HepG2 (cell line): ENCODE data around the gene SLC23A2. TPM values are rescaled to one million over a fixed set of nuclear protein-coding genes. Genes with fewer than 3 reads are reported as not detected.
"Not testable (repeated sequence)": the region's sequence is repeated elsewhere in the genome, so short reads cannot be mapped to it uniquely, and the experiment has no call there.

Experiments
- ASH2L ChIP-seq: fragments of 300-600, 200-600 bp; sonication (generic); IDR thresholded peaks from 2 replicates; pipeline ENCODE4 v1.7.0; 2017; ENCODE audit warnings: low read depth, mild to moderate bottlenecking, moderate library complexity, mixed read lengths, low read length; ENCODE audit not compliant: insufficient read length
- CEBPB ChIP-seq: IDR thresholded peaks from 2 replicates; pipeline ENCODE4 v1.6.1; 2011; ENCODE audit warnings: low read depth, low read length, improper control_type of control experiment, borderline replicate concordance
- CREM ChIP-seq, 2 experiments: sonication (generic) in 1 of 2; formaldehyde crosslinking in 1 of 2; IDR thresholded peaks; 2 replicates each; pipeline versions ENCODE4 v1.4.0 to v1.6.1; 2016 to 2020; ENCODE audit warnings: antibody characterized with exemption in 1 of 2, mild to moderate bottlenecking in 1 of 2, missing genetic modification reagents in 1 of 2
- ESRRA ChIP-seq: sonication (generic); formaldehyde crosslinking; IDR thresholded peaks from 2 replicates; pipeline ENCODE4 v1.5.1; 2020; ENCODE audit warnings: mild to moderate bottlenecking, low read depth, missing genetic modification reagents
- FOSL2 ChIP-seq: sonication (generic); formaldehyde crosslinking; IDR thresholded peaks from 2 replicates; pipeline ENCODE4 v1.4.0; 2020; ENCODE audit warnings: missing genetic modification reagents
- FOXK2 ChIP-seq: fragments of 450-650 bp; IDR thresholded peaks from 2 replicates; pipeline ENCODE4 v1.6.1; 2016
- HMG20A ChIP-seq: IDR thresholded peaks from 2 replicates; pipeline ENCODE4 v1.6.1; 2016; ENCODE audit warnings: borderline replicate concordance
- HNF4A ChIP-seq: sonication (generic); formaldehyde crosslinking; IDR thresholded peaks from 2 replicates; pipeline ENCODE4 v1.4.0; 2020; ENCODE audit warnings: missing genetic modification reagents
- MIER3 ChIP-seq: IDR thresholded peaks from 2 replicates; pipeline ENCODE4 v1.6.1; 2016; ENCODE audit warnings: missing compliant biosample characterization, borderline replicate concordance
- NR2C2 ChIP-seq: sonication (generic); formaldehyde crosslinking; IDR thresholded peaks from 2 replicates; pipeline ENCODE4 v1.4.0; 2020; ENCODE audit warnings: missing genetic modification reagents, mild to moderate bottlenecking, moderate library complexity, borderline replicate concordance
- NR2F1 ChIP-seq, 2 experiments: fragments of 450-650 bp in 1 of 2; formaldehyde crosslinking in 1 of 2; IDR thresholded peaks; 2 replicates each; pipeline versions ENCODE4 v1.5.0 to v1.6.1; 2016 to 2020; ENCODE audit warnings: mild to moderate bottlenecking in 1 of 2, missing compliant biosample characterization in 1 of 2, missing genetic modification reagents in 1 of 2, moderate library complexity in 1 of 2
- REPIN1 ChIP-seq: sonication (generic); formaldehyde crosslinking; IDR thresholded peaks from 2 replicates; pipeline ENCODE4 v1.8.0; 2022; ENCODE audit warnings: missing genetic modification reagents, low read depth, mild to moderate bottlenecking, borderline replicate concordance
- SOX5 ChIP-seq: IDR thresholded peaks from 2 replicates; pipeline ENCODE4 v1.6.1; 2016; ENCODE audit warnings: borderline replicate concordance
- SOX6 ChIP-seq, 2 experiments: fragments of 450-650 bp in 1 of 2; sonication (generic) in 1 of 2; formaldehyde crosslinking in 1 of 2; IDR thresholded peaks; 2 replicates each; pipeline versions ENCODE4 v1.4.0 to v1.6.1; 2017 to 2020; ENCODE audit warnings: antibody characterized with exemption in 1 of 2, mild to moderate bottlenecking in 1 of 2, missing genetic modification reagents in 1 of 2
- SPEN ChIP-seq: sonication (generic); formaldehyde crosslinking; IDR thresholded peaks from 2 replicates; pipeline ENCODE4 v1.5.1; 2020; ENCODE audit warnings: low read depth, mild to moderate bottlenecking, missing genetic modification reagents
- ZNF580 ChIP-seq: IDR thresholded peaks from 2 replicates; pipeline ENCODE4 v1.6.1; 2016; ENCODE audit warnings: low read depth, borderline replicate concordance
- ZNF614 ChIP-seq: IDR thresholded peaks from 2 replicates; pipeline ENCODE4 v1.6.1; 2018; ENCODE audit warnings: missing biosample characterization, missing genetic modification reagents, inconsistent platforms, borderline replicate concordance
- polyA plus RNA-seq, 8 experiments: library from polyadenylated mRNA; depleted of rRNA in 3 of 8; stranded (reverse) in 7 of 8; unstranded in 1 of 8; fragments of >200 nt; fragmentation: Illumina TruSeq in 4 of 8; extraction: Trizol in 4 of 8; gene quantifications; 2 replicates each; pipeline versions ENCODE4 v1.2.1 to v1.2.3, GENCODE V29; 2011 to 2016; ENCODE audit warnings: low read depth in 4 of 8, missing spikeins in 1 of 8, mixed read lengths in 1 of 8; ENCODE audit not compliant: insufficient read depth in 1 of 8
- total RNA-seq, 5 experiments: library from RNA; depleted of rRNA; stranded (reverse); fragments of >200 nt; fragmentation: Illumina TruSeq; extraction: Trizol; gene quantifications; 2 replicates each; pipeline ENCODE4 v1.2.3, GENCODE V29; 2016; ENCODE audit warnings: low read depth in 1 of 5

Gene SLC23A2
- total and polyA plus RNA-seq, 2 of the 13 experiments (the other 11 are each of a cell fraction or from before 2014, with no cell fraction given), result 42.2 to 51.2 TPM

- peak; percentile 64; the same call in 1 of the 2 replicates for TF ChIP-seq ZNF614
- TF ChIP-seq NR2C2 (CRISPR knock-in tag), result peak; percentile 71
- peak; percentile 40; the same call in 1 of the 2 replicates for TF ChIP-seq REPIN1 (CRISPR knock-in tag)
- peak; percentile 39 for TF ChIP-seq FOSL2
- TF ChIP-seq SOX6 (IDR thresholded peaks at IDR 0.05); CREM (CRISPR knock-in tag; IDR thresholded peaks at IDR 0.05): not testable (repeated sequence)
- TF ChIP-seq SOX6 (CRISPR knock-in tag; IDR thresholded peaks at IDR 0.05), result peak; percentile 95
- TF ChIP-seq SOX5, result peak; percentile 95
- peak; percentile 97 for TF ChIP-seq CEBPB
- TF ChIP-seq FOXK2, result peak; percentile 71
- peak; percentile 61; the same call in 1 of the 2 replicates for TF ChIP-seq ZNF580 (CRISPR knock-in tag)
- TF ChIP-seq HMG20A (CRISPR knock-in tag), result peak; percentile 84
- peak; percentile 75; the same call in 1 of the 2 replicates for TF ChIP-seq CREM (IDR thresholded peaks at IDR 0.05)
- peak; percentile 55 for TF ChIP-seq ASH2L
- TF ChIP-seq NR2F1 (CRISPR knock-in tag; IDR thresholded peaks at IDR 0.05), result peak; percentile 58 to 68; a peak in 3 of 4 replicates
- TF ChIP-seq MIER3 (CRISPR knock-in tag), result peak; percentile 73; the same call in 1 of the 2 replicates
- TF ChIP-seq ESRRA, result peak; percentile 65; the same call in 1 of the 2 replicates
- peak; percentile 85 for TF ChIP-seq HNF4A
- 0 out of 2 replicates have a peak, but pooled peaks have one; percentile 39 for TF ChIP-seq SPEN (CRISPR knock-in tag)
Measured at GRCh38 chr20:5028258-5029059, 27.1 kb upstream of the SLC23A2 start (continued).
